NOMO-1 (cell line): ENCODE measurements around the gene FSTL5.

Experiments
- DNase-seq, 2 experiments: peaks; one replicate each; lab custom pipeline; 2025; ENCODE audit not compliant: unreplicated experiment in 2 of 2; lab: John Stamatoyannopoulos, UW

Gene FSTL5

DNA sequence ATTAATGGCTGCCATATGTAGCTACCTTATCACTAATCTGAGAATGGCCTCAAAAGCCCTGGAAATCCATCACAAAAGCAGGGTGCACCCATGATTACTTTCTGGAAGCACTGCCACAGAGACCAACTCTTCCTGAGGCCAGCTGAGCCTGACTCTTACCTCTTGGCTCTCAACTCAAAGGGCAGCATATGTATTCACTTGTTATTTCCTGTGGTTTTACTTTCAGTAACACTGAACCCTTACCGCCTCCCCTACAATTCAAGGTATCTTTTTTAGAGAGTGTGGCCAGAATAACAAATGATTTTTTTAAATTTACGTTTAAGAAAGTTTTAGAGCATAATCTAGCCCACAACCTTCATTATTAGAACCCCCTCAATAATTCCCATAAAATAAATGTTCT lies 434.9 kb downstream of the FSTL5 start:
- no peak for DNase-seq

DNA sequence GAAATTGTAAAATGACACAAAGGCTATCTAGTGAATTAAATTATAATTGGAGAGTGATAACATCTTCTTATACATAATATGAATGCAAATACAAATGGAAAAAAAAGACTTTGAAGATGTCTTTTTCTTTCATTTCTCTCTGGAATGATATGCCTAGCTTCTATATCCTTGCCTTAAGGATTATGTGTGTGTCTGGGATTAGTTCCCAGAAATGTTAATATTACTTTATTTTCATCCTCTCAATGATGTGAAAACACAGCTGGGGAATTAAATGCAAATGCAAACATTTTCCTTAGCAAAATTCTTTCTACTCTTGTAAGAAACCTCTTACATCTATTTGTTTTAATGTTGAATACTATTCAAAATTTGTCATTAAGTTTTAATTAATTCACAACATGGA lies 441.9 kb downstream of the FSTL5 start:
- no peak for DNase-seq

DNA sequence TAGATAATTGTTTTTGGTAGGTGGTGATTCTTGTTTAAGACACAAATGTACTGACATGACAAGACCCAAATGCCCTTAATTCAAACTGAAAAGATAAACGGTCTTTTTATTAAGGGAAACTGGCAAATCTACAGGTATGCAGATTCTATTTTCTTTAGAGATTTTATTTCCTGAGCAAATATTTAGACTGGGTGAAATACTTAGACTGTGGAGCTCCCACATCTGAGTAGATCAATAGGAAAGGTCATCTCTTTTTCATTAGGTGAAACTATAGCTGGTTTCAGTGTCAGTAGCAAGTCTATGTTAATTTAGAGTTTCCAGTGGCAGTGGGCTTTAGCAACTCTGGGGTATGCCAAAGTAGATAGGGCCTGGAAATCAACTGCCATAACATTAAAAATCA lies 446.7 kb downstream of the FSTL5 start:
- DNase-seq: no peak

GRCh38 chr4:161714931-161715330 lies 448.9 kb downstream of the FSTL5 start:
- no peak for DNase-seq

DNA sequence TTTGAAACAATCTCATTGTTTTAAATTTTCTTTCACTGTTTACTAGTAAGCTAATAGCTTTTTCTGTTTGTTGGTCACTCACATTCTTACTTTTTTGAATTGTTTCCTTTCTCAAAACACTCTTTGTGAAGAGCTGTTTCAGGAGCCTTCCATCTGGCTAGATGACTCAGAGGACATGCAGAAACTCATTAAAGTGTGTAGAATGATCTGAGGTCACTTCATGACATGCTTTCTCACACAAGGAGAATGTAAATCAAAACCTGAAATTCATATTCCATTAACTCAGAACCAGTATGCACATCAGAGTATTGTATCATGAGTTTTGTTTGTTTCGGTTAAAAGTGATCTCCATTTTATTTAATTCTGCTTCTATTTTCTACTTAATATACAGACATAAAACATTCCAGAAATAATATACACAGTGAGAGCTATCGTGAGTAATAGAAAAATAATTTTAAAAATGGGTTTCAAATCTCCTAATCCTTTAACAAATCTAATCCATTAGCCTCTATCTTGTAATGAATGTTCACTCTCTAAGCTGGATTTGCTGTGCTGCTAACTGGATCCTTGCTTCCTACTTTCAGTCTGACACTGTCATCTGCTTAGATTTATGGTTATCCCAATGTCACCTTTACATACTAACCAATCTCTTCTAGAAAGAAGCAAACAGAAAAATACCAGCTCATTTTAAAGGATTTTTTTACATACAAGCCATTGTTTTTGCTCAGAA lies 449.6 kb downstream of the FSTL5 start:
- no peak for DNase-seq

- DNase-seq: no peak
Measured at GRCh38 chr4:161704653-161705052, 459.1 kb downstream of the FSTL5 start.

- DNase-seq: no peak
Measured at GRCh38 chr4:161704040-161704439, 459.8 kb downstream of the FSTL5 start.

- no peak for DNase-seq
Measured at GRCh38 chr4:161702287-161702686, 461.5 kb downstream of the FSTL5 start.

DNA sequence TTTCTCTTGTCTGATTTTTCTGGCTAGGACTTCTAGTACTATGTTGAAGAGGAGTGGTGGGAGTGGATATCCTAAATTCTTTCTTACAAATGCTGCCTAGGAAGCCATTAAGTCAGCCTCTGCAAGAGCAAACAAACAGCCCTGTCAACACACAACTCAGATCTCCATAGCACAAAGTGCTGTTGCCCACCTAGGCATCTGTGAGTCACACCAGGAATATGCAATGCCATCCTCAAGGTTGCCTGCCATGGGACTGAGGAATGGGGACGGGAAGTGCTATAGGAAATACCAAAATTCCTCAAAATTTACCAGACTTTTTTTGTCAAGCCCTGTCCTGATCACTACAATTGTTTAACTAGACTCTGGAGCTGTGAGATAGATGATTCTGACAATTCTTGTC lies 466.9 kb downstream of the FSTL5 start:
- no peak for DNase-seq

- no peak for DNase-seq
Measured at GRCh38 chr4:161680146-161680545, 483.7 kb downstream of the FSTL5 start.

- DNase-seq: no peak
Measured at GRCh38 chr4:161664740-161665139, 499.1 kb downstream of the FSTL5 start.

GRCh38 chr4:161663844-161664243 lies 500.0 kb downstream of the FSTL5 start:
- DNase-seq: no peak

DNA sequence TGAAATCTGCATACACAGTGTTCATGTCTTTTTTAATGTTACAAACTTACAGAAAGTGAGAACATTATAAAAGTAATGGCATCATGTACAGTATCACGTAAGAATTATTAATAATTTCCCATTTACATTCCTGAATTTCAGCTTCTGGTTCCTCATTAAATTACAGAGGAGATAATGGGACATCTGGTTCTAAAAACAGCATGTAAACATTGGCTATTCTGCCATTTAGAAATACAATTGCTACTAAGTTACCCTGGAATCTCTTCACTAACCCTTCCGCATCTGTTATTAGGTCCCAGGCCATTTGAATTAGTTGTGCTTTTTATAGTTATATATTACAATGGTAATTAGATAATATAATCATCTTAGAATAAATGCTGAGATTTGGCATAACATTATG lies 505.1 kb downstream of the FSTL5 start:
- DNase-seq: no peak

DNA sequence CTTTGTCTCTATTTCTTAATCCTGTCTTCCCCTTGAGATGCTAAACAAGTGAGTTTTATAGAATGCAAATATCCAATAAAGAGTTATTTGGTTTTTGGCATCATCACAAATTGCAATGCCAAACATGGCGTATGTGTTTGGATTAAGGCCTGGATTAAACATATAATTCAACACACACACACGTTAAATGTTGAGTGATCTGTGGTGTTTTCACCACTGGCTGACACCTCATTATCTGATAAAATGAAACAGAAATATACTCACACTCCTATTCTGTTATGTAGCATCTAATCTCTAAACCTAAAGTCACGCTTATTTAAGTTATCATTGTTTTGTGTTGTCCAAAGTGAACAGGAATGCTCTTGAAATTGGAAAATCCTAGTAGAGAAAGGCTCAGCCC lies 506.2 kb downstream of the FSTL5 start:
- DNase-seq: no peak

DNA sequence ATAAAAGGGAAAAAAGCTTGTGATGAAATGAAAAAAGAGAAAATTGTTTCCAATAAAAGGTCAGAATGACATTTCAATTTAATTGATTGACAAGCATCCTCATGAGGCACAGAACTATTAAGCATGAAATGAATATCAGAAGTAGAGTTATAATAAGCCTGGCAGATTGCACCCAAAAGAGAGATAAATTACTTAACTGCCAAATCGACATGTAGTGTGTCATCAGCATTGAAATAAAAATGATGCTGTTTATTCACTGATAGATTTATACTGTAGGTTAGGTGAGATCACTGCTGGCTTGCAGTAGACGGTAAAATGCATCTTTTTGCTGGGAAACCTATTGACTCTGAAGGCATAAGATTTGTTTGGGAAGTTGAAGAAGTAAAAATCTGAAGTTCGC lies 507.2 kb downstream of the FSTL5 start:
- no peak for DNase-seq

DNA sequence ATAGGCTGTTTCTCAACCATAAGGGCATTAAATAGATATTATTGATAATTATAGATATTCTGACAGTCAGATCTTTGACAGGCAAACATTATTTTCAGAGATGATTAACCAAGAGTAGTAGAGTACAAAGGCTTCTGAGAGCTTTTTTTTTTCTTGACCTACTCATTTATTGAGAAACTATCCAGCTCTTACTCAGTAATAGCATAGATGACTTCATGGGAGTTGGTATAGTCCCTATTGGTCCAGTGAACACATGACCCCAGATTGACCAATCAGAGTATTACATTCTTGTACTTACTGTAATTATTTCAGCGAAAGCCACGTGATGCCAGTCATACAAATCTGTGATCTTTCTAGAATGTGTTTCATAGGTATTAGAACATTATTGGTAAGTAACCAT lies 508.7 kb downstream of the FSTL5 start:
- no peak for DNase-seq

- no peak for DNase-seq
Measured at GRCh38 chr4:161653697-161654096, 510.1 kb downstream of the FSTL5 start.

- no peak for DNase-seq
Measured at GRCh38 chr4:161651586-161651985, 512.2 kb downstream of the FSTL5 start.

DNA sequence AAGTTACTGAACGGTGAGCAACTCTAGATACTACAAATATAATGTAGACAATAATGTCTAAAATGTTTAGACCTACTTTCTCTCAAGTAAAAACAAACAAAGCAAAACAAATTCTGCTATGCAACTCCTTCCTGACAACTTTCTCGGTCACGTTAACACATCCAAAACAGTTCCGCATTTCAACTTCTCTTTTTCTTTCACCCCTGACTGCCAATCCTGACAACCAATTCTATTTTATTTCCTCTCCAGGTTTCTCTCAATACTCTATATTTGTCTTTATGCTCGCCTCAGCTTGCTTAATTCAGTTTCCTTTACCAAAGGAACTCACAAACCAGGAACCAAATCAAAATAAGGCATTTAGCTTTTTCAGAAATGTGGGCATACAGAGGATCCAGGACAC lies 513.0 kb downstream of the FSTL5 start:
- DNase-seq: peak; percentile 90 to 98

DNA sequence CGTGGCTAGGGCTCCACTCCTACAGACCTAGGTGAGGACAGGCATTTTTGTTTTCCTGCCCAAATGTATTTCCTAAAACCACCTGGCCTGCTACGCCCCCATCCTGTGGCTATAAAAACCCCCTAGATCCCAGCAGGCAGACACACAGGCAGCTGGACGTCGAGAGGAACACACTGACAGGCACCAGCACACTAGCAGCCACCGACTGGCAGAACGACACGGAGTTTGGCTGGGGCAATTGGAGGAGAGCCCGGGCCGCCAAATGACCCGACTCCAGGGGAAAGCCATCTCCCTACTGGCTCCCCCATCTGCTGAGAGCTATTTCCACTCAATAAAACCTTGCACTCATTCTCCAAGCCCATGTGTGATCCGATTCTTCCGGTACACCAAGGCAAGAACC lies 516.0 kb downstream of the FSTL5 start:
- no peak for DNase-seq

DNA sequence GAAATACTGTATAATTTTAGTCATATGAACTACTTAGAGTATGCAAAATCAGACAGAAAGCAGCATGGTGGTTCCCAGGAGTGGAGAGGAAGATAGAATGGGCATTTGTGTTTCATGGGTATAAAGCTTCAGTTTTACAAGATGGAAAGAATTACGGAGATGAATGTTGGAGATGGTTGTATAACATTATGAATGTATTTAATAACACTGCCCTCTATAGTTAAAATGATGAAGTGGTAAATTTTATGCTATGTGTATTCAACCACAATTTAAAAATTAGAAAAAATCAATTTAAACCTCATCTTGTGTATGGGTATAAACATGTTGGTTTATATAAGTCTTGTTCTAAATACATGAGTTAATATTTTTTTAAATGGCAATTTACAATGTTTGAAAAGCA lies 521.1 kb downstream of the FSTL5 start:
- peak in 1 of 2 experiments; percentile 4 for DNase-seq

GRCh38 chr4:161629694-161630441 lies 533.9 kb downstream of the FSTL5 start:
- DNase-seq: no peak
